HG03039 (cell line): ENCODE results near the gene HRH1.
"Not testable (repeated sequence)": the region's sequence is repeated elsewhere in the genome, so short reads cannot be mapped to it uniquely, and the experiment has no call there.

Experiments used
- ATAC-seq: cut with Tn5 transposase; IDR thresholded peaks from one replicate; pipeline ENCODE4 v1.9.1; 2021; ENCODE audit warnings: mild to moderate bottlenecking, moderate library complexity; ENCODE audit not compliant: unreplicated experiment

The HRH1 gene

GRCh38 chr3:11170052-11170770 lies 15.9 kb downstream of the HRH1 start:
- no peak for ATAC-seq

GRCh38 chr3:11172096-11172690 lies 17.9 kb downstream of the HRH1 start:
- no peak for ATAC-seq

- no peak for ATAC-seq
Measured at GRCh38 chr3:11173828-11174465, 19.7 kb downstream of the HRH1 start.

GRCh38 chr3:11178421-11178820 lies 24.1 kb downstream of the HRH1 start:
- no peak for ATAC-seq

GRCh38 chr3:11184328-11184969 lies 30.2 kb downstream of the HRH1 start:
- ATAC-seq = not testable (repeated sequence)

- no peak for ATAC-seq
Measured at GRCh38 chr3:11185144-11185543, 30.9 kb downstream of the HRH1 start.

- ATAC-seq = no peak
Measured at GRCh38 chr3:11185564-11186317, 31.4 kb downstream of the HRH1 start.

- no peak for ATAC-seq
Measured at GRCh38 chr3:11186318-11186692, 32.0 kb downstream of the HRH1 start.

GRCh38 chr3:11186771-11187191 lies 32.5 kb downstream of the HRH1 start:
- ATAC-seq = no peak

GRCh38 chr3:11187681-11188080 lies 33.4 kb downstream of the HRH1 start:
- ATAC-seq = no peak

- no peak for ATAC-seq
Measured at GRCh38 chr3:11188231-11188630, 33.9 kb downstream of the HRH1 start.

- no peak for ATAC-seq
Measured at GRCh38 chr3:11195201-11195600, 40.9 kb downstream of the HRH1 start.

- ATAC-seq = no peak
Measured at GRCh38 chr3:11195721-11196332, 41.5 kb downstream of the HRH1 start.

- ATAC-seq = no peak
Measured at GRCh38 chr3:11197484-11197883, 43.2 kb downstream of the HRH1 start.

- ATAC-seq = no peak
Measured at GRCh38 chr3:11198070-11198469, 43.8 kb downstream of the HRH1 start.

GRCh38 chr3:11198495-11198894 lies 44.2 kb downstream of the HRH1 start:
- no peak for ATAC-seq

- no peak for ATAC-seq
Measured at GRCh38 chr3:11199902-11200845, 45.9 kb downstream of the HRH1 start.

- ATAC-seq = no peak
Measured at GRCh38 chr3:11201251-11202019, 47.1 kb downstream of the HRH1 start.

GRCh38 chr3:11203961-11204360 lies 49.7 kb downstream of the HRH1 start:
- ATAC-seq = no peak
